Type B pancreatic cell (in vitro differentiated cells): ENCODE measurements around the gene MRTFA. TPM values are rescaled to one million over a fixed set of nuclear protein-coding genes. Genes with fewer than 3 reads are reported as not detected.
A peak's percentile ranks its signal among the peaks of the same experiment; 100 is the strongest.

ENCODE experiments used
- DNase-seq: peaks from one replicate; pipeline ENCODE4 v3.0.0; 2021; ENCODE audit warnings: mixed read lengths; ENCODE audit not compliant: unreplicated experiment; ENCODE audit errors: extremely low spot score
- H3K27ac Mint-ChIP-seq: 2 replicates; pipeline ENCODE4 v1.8.0; 2021; ENCODE audit warnings: mild to moderate bottlenecking, mixed read lengths
- H3K27me3 Mint-ChIP-seq: 2 replicates; pipeline ENCODE4 v1.8.0; 2021; ENCODE audit warnings: mixed read lengths
- H3K36me3 Mint-ChIP-seq: 2 replicates; pipeline ENCODE4 v1.8.0; 2021; ENCODE audit warnings: mixed read lengths
- H3K4me1 Mint-ChIP-seq: one replicate; pipeline ENCODE4 v1.8.0; 2021; ENCODE audit warnings: mixed read lengths; ENCODE audit not compliant: unreplicated experiment
- H3K4me3 Mint-ChIP-seq: 2 replicates; pipeline ENCODE4 v1.8.0; 2021; ENCODE audit warnings: mild to moderate bottlenecking, mixed read lengths
- H3K9me3 Mint-ChIP-seq: 2 replicates; pipeline ENCODE4 v1.8.0; 2021; ENCODE audit warnings: mixed read lengths
- CTCF ChIP-seq: fragments of 200-600 bp; sonication (generic); conservative IDR thresholded peaks from 2 replicates; pipeline ENCODE4 v1.5.0; 2021; ENCODE audit warnings: antibody characterized with exemption, mild to moderate bottlenecking
- total RNA-seq: library from RNA; stranded (reverse); gene quantifications from 2 replicates; pipeline ENCODE4 v1.2.1, GENCODE V29; 2021; ENCODE audit warnings: low replicate concordance

MRTFA gene
- total RNA-seq, 1 donor from 2014 or later = 49.8 TPM

DNA sequence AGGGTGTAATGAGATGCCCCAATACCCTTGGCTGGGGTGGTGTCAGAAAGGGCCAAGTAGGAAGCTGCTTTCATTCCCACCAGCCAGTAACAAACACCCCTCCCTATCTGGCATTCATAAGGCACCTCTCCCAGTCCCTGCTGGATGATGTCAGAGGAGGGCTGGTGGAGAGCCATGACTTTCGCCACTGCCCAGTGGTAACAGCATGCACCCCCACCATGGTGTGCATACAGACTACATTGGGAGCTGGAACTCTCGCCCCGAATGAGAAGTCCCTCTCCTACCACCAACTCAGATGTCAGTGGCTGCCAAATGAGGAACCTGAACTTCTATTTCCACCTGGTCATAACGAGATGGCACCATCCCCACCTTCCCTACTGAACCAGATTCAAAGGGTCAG, 192.8 kb downstream of the MRTFA start:
- Mint-ChIP-seq H3K27me3 (no peaks in the 10 kb centered on the region), H3K9me3 (peaks cover 8% of the 10 kb centered on the region), H3K4me3 (no peak overlapping the region), H3K4me1 (peaks cover 18% of the 10 kb centered on the region), H3K36me3 (peaks cover 23% of the 10 kb centered on the region), H3K27ac (no peak overlapping the region)
- DNase-seq = no peak
- no peak for TF ChIP-seq CTCF

GRCh38 chr22:40441761-40442390, 194.6 kb downstream of the MRTFA start:
- peaks cover 19% of the 10 kb centered on the region for H3K36me3 Mint-ChIP-seq
- no peaks in the 10 kb centered on the region for H3K27me3 Mint-ChIP-seq
- peaks cover 16% of the 10 kb centered on the region for H3K4me1 Mint-ChIP-seq
- H3K4me3 Mint-ChIP-seq = no peak overlapping the region
- peaks cover 8% of the 10 kb centered on the region for H3K9me3 Mint-ChIP-seq
- DNase-seq = no peak
- TF ChIP-seq CTCF = no peak
- H3K27ac Mint-ChIP-seq = no peak overlapping the region

DNA sequence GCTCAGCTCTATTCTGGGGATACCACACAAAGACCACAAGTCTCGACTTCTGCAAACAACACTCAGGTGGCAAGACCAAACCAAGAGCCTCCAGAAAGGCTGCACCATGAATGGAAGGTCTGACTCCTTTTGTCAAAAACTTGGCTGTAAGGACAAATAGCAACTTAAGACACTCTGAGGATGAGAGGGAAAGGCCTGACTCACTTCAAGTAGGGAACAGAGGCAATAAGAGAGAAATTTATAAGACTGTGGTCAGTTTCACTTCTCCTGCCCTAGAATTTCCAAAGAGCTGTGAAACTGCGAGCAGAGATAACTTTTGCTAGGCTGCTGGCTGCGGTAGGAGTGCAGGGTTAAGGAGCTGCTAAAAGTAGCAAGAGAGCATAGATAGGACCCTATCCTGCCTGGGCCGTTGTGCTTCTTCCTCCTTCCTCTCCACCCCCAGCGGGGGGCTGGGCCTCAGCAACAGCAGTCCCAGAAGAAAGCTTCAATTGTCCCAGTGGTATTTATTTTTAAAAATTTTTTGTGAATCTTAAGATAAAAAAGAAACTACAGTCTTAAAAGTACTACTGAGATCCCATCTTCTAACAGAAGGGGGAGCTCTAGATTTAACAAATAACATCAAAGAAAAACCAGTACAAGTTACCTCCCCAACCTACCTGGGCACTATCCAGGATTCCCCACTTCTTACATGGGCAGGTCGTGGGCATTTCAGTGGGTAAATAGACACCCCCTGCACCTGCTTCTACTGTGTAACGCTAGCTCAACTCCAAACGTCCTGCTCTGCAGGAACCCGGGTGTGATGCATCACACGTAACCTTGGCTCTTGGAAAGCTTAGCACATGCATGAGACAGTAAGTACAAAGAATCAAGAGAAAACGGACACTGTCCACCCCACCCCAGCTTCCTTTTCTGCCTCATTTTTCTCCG, 199.8 kb downstream of the MRTFA start:
- no peak for DNase-seq
- Mint-ChIP-seq H3K4me1 (peaks cover 11% of the 10 kb centered on the region), H3K4me3 (no peak overlapping the region), H3K27ac (peak overlapping the region; percentile 48), H3K27me3 (no peaks in the 10 kb centered on the region), H3K36me3 (no peaks in the 10 kb centered on the region), H3K9me3 (no peaks in the 10 kb centered on the region)
- peak; percentile 84 for TF ChIP-seq CTCF

- Mint-ChIP-seq H3K9me3 (no peaks in the 10 kb centered on the region), H3K27ac (no peak overlapping the region), H3K4me1 (peaks cover 11% of the 10 kb centered on the region), H3K36me3 (peaks cover 7% of the 10 kb centered on the region), H3K4me3 (no peak overlapping the region), H3K27me3 (no peaks in the 10 kb centered on the region)
- DNase-seq = no peak
- no peak for TF ChIP-seq CTCF
These were observed 201.8 kb downstream of the MRTFA start for GRCh38 chr22:40434745-40435144.

GRCh38 chr22:40434106-40434505, 202.4 kb downstream of the MRTFA start:
- H3K4me1 Mint-ChIP-seq = peaks cover 11% of the 10 kb centered on the region
- H3K27ac Mint-ChIP-seq = no peak overlapping the region
- no peak for DNase-seq
- H3K36me3 Mint-ChIP-seq = peaks cover 7% of the 10 kb centered on the region
- H3K9me3 Mint-ChIP-seq = no peaks in the 10 kb centered on the region
- TF ChIP-seq CTCF = no peak
- no peaks in the 10 kb centered on the region for H3K27me3 Mint-ChIP-seq
- H3K4me3 Mint-ChIP-seq = no peak overlapping the region
